Measurements from ENCODE around the gene KIR2DL4.
"Not testable (repeated sequence)": the region's sequence is repeated elsewhere in the genome, so short reads cannot be mapped to it uniquely, and the experiment has no call there.

The KIR2DL4 gene

DNA sequence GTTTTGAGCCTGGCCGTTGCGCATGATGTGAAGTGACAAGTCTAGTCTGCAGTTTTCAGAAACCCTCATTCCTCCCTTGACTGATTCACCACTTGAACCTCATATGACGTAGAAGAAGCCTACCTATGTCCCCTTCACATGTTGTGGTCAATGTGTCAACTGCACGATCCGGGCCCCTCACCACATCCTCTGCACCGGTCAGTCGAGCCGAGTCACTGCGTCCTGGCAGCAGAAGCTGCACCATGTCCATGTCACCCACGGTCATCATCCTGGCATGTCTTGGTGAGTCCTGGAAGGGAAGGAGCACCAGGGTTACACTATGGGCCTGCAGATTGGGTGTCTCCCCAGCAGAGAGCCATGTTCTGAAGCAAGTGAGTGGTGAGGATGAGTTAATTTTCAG is at the start of gene KIR2DL4:
TSS of gene KIR2DL4 (plus strand) at position 201 of the 400 bp plus-strand sequence. CDS start at position 243, 42 bp downstream.
- DNase-seq = peak; percentile 1

DNA sequence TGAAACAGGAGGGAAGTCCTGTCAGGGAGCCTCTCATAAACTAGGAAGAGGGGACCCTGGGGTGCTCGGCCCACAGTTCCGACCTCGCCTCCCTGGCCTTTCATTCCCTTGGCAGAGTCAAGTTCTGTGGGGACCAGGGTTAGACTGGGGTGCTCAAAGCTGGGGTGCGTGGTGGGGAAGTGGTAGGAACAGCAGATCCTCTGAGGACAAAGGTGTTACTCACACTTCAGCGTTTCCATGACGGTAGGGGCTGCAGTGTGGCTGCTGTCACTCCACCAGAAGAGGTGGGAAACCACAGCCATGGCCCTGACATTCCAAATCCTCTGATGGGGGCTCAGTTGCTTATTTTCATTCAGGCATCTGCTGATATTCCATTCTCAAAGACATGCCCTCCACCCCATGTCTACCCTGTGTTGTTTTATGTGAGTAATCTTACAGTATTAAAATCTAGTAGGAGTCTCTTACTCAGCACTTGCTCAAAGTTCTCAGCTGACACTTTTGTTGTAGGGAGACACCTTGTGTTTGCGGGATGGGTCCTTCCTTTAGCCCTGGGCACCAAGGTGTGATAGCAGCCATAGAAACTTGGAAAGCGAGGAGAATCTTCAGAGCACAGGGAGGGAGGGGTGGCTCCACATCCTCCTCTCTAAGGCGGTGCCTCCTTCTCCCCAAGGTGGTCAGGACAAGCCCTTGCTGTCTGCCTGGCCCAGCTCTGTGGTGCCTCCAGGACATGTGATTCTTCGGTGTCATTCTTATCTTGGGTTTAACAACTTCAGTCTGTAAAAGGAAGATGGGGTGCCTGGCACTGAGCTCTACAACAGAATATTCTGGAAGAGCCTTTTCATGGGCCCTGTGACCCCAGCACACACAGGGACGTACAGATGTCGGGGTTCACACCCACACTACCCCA is 47.0 kb upstream of the KIR2DL4 start:
- DNase-seq = not testable (repeated sequence)

DNA sequence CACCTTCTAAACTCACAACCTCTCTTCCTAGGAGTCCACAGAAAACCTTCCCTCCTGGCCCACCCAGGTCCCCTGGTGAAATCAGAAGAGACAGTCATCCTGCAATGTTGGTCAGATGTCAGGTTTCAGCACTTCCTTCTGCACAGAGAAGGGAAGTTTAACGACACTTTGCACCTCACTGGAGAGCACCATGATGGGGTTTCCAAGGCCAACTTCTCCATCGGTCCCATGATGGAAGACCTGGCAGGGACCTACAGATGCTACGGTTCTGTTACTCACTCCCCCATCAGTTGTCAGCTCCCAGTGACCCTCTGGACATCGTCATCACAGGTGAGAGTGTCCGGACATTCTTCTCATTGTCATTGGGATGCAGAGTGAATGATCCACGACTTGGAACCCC is 44.8 kb upstream of the KIR2DL4 start:
- DNase-seq = not testable (repeated sequence)

DNA sequence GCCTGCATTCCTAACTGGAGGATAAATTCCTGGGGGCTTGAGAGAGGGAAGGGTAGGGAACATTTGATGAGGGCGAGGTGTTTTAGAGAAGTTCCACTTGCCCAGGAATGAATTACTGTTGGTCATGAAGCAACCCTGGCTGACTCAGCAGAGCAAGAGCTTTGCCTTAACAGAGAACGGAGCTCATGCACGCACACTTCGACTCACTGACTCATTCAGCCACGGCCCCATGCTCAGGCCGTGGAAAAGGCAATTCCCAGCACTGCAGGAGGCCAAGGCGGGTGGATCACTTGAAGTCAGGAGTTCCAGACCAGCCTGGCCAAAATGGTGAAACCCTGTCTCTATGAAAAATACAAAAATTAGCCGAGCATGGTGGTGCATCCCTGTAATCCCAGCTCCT is 39.2 kb upstream of the KIR2DL4 start:
- not testable (repeated sequence) for DNase-seq

DNA sequence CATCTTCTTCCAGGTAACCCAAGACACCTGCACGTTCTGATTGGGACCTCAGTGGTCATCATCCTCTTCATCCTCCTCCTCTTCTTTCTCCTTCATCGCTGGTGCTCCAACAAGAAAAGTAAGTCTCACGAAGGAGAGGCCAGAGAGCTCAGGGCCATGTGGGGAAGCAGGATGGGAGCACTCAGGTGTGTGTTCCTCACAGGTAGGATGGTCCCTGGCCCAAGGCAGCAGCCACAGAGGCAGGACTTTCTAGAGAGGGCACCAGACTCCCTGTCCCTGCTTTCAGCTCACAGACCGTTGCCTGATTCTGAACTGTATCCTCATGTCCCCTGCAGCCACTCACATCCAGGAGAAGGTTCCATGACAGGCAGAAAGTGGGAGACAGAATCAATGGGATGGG is 36.9 kb upstream of the KIR2DL4 start:
- not testable (repeated sequence) for DNase-seq

DNA sequence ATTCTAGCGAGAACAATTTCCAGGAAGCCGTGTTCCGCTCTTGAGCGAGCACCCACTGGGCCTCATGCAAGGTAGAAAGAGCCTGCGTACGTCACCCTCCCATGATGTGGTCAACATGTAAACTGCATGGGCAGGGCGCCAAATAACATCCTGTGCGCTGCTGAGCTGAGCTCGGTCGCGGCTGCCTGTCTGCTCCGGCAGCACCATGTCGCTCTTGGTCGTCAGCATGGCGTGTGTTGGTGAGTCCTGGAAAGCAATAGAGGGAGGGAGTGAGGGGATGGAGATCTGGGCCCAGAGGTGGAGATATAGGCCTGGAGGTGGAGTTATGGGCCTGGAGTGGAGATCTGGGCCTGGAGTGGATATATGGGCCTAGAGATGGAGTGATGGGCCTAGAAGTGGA is 33.8 kb upstream of the KIR2DL4 start, which contains the start of gene KIR2DL1:
TSS of gene KIR2DL1 (plus strand) at position 148 of the 400 bp plus-strand sequence. CDS start at position 206, 58 bp downstream.
- DNase-seq = not testable (repeated sequence)

DNA sequence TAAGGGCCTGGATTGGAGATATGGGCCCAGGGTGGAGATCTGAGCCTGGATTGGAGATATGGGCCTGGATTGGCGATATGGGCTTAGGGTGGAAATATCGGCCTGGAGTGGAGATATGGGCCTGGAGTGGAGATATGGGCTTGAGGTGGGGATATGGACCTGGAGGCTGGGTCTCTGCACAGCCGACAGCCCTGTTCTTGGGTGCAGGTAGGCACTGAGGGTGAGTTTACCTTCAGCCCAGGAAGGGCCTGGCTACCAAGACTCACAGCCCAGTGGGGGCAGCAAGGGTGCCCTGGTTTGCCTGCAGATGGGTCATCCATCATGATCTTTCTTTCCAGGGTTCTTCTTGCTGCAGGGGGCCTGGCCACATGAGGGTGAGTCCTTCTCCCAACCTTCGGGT is 32.9 kb upstream of the KIR2DL4 start:
- not testable (repeated sequence) for DNase-seq

DNA sequence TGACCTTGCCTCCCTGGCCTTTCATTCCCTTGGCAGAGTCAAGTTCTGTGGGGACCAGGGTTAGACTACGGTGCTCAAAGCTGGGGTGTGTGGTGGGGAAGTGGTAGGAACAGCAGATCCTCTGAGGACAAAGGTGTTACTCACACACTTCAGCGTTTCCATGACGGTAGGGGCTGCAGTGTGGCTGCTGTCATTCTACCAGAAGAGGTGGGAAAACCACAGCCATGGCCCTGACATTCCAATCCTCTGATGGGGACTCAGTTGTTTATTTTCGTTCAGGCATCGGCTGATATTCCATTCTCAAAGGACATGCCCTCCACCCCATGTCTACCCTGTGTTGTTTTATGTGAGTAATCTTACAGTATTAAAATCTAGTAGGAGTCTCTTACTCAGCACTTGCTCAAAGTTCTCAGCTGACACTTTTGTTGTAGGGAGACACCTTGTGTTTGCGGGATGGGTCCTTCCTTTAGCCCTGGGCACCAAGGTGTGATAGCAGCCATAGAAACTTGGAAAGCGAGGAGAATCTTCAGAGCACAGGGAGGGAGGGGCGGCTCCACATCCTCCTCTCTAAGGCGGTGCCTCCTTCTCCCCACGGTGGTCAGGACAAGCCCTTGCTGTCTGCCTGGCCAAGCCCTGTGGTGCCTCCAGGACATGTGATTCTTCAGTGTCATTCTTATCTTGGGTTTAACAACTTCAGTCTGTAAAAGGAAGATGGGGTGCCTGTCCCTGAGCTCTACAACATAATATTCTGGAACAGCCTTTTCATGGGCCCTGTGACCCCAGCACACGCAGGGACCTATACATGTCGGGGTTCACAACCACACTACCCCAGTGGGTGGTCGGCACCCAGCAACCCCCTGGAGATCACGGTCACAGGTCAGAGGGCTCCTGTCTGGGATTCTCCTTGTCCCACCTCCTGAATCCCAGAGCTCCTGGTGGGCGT is 32.1 kb upstream of the KIR2DL4 start:
- DNase-seq = not testable (repeated sequence)

DNA sequence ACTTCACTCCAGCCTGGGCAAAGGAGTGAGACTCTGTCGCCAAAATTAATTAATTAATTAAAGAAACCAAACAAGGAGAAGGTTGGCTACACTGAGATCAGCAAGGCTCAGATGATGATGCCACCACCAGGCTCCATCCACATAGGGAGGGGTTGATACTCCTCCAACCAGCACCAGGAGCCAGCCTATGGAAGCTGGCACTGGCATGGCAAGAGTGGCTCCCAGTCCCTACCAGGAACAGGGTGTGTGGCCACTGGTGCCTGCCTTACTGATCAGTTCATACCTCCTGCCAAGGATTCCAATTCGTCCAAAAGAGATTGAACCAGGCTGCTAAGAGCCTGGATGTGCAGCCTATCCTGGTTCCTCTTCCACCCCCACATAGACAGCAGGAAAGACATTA is 30.7 kb upstream of the KIR2DL4 start:
- not testable (repeated sequence) for DNase-seq

DNA sequence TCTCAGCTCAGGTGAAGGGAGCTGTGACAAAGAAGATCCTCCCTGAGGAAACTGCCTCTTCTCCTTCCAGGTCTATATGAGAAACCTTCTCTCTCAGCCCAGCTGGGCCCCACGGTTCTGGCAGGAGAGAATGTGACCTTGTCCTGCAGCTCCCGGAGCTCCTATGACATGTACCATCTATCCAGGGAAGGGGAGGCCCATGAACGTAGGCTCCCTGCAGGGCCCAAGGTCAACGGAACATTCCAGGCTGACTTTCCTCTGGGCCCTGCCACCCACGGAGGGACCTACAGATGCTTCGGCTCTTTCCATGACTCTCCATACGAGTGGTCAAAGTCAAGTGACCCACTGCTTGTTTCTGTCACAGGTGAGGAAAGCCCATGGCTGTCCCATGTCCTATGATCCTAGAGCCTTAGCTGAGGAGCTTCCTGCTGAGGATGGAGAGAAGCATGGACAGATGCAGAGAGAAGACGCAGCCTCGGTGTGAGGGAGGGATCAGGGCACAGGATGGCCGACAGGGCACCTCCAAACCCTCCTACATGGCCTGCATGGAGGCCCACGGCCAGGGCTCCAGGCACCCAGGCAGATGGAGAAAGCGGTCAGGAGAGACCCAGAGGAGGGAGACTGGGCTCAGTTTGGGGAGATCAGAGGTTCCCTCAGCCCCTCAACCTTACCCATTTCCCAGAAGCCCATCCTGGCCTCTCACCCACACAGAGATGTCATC is 28.2 kb upstream of the KIR2DL4 start:
- not testable (repeated sequence) for DNase-seq

DNA sequence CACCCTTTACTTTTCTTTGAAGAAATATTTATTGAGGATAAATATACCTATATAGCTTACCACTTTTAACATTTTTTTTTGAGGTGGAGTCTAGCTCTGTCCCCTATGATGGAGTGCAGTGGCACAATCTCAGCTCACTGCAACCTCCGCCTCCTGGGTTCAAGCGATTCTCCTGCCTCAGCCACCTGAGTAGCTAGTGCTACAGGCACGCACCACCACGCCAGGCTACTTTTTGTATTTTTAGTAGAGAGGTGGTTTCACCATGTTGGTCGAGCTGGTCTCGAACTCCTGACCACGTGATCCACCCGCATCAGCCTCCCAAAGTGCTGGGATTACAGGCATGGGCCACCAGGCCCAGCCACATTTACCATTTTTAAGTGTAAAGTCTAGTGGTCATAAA is 27.6 kb upstream of the KIR2DL4 start:
- DNase-seq = not testable (repeated sequence)

DNA sequence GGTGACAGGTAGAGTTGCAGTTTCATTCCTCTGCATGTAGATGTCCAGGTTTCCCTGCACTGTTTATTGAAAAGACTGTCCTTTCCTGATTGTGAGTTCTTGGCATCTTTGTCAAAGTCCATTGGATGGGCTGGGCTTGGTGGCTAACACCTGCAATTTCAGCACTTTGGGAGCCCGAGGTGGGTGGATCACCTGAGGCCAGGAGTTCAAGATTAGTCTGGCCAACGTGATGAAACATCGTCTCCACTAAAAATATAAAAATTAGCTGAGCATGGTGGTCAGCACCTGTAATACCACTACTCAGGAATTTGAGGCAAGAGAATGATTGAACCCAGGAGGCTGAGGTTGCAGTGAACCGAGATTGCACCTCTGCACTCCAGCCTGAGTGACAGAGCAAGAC is 25.6 kb upstream of the KIR2DL4 start:
- not testable (repeated sequence) for DNase-seq

DNA sequence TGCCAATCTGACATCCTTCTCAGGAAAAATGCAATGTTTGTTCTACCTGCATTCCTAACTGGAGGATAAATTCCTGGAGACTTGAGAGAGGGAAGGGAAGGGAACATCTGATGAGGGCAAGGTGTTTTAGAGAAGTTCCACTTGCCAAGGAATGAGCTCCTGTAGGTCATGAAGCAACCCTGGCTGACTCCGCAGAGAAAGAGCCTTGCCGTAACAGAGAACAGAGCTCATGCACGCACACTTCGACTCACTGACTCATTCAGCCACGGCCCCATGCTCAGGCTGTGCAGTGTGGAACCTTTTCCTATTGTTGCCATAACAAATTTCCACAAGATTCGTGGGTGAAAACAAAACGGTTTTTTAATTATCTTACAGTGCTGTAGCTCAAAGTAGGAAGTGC is 24.5 kb upstream of the KIR2DL4 start:
- not testable (repeated sequence) for DNase-seq

DNA sequence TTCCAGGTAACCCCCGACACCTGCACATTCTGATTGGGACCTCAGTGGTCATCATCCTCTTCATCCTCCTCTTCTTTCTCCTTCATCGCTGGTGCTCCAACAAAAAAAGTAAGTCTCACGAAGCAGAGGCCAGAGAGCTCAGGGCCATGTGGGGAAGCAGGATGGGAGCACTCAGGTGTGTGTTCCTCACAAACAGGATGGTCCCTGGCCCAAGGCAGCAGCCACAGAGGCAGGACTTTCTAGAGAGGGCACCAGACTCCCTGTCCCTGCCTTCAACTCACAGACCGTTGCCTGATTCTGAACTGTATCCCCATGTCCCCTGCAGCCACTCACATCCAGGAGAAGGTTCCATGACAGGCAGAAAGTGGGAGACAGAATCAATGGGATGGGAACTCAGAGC is 20.5 kb upstream of the KIR2DL4 start:
- not testable (repeated sequence) for DNase-seq

DNA sequence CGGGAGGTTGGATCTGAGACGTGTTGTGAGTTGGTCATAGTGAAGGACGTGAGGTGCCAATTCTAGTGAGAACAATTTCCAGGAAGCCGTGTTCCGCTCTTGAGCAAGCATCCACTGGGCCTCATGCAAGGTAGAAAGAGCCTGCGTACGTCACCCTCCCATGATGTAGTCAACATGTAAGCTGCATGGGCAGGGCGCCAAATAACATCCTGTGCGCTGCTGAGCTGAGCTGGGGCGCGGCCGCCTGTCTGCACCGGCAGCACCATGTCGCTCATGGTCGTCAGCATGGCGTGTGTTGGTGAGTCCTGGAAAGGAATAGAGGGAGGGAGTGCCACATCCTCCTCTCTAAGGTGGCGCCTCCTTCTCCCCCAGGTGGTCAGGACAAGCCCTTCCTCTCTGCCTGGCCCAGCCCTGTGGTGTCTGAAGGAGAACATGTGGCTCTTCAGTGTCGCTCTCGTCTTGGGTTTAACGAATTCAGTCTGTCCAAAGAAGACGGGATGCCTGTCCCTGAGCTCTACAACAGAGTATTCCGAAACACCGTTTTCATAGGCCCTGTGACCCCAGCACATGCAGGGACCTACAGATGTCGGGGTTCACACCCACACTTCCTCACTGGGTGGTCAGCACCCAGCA is 17.2 kb upstream of the KIR2DL4 start:
- DNase-seq = not testable (repeated sequence)

DNA sequence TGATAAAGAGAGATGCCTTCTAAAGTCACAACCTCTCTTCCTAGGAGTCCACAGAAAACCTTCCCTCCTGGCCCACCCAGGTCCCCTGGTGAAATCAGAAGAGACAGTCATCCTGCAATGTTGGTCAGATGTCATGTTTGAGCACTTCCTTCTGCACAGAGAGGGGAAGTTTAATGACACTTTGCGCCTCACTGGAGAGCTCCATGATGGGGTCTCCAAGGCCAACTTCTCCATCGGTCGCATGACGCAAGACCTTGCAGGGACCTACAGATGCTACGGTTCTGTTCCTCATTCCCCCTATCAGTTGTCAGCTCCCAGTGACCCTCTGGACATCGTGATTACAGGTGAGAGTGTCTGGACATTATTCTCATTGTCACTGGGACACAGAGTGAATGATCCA is 15.3 kb upstream of the KIR2DL4 start:
- not testable (repeated sequence) for DNase-seq

DNA sequence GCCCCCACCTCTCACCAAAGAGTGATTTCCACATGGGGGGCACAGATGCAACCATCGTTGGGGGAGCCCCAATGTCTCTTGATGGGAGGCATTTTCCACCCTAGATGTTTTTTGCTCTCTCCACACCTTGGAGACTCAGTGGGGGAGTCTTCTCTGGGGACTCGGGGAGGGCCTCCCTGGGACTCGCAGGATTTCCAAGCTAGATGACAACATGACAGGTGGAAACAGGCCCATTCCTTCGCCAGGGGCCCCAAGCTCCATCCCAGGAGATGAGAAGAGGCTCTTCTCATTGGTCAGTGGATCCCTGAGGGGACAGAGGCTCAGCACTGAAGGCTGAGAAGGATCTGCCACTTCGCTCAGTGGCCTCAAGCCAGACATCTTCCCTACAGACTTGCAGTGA is 12.7 kb upstream of the KIR2DL4 start:
- DNase-seq = no peak

DNA sequence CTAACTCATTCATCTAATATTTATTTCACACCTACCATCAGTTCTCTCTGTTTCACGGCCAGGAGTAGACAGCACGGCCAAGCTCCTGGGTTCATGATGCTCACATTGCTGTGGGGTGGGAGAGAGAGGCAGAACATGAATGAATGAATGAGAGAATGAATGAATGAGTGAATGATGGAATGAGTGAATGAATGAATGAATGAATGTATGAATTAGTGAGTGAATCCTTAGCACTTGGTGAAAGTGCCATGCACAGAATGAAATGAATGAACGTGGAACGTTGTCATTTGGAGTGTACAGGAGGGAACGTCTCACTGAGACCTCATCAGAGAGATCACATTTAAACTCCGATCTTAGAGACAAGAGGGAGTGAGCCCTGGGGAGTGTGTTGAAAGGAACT is 11.9 kb upstream of the KIR2DL4 start:
- DNase-seq = no peak

DNA sequence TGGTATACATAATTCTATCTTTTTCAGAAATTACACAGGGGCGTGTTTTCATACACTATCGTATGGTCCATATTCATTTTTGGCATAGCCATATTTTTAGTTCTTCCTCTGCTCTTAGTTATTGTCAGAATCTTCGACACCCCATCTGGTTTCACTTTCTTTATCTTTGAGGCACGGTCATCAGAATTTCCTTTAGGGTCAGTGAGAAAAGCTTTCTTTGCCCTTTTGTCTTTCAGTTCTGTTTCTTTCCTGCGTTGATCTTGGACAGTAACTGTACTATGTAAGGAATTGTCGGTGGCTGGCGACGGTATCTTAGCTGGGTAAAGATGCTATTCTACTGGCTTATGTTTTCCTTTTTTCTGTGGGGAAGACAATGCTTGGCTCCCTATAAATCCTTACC is 10.6 kb upstream of the KIR2DL4 start:
- no peak for DNase-seq

DNA sequence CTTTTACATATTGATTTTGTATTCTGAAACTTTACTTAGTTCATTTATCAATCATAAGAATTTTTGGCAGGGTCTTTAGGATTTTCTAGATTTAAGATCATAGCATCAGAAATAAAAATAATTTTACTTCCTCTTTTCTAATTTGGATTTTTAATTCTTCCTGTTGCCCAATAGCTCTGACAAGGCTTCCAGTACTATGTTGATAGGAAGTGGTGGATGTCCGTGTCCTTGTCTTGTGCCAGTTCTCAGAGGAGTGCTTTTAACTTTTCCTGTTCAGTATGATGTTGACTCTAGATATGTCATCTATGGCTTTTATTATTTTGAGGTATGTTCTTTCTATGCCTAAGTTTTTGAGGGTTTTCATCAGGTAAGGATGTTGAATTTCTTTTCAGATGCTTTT is 7.7 kb upstream of the KIR2DL4 start:
- DNase-seq = no peak

DNA sequence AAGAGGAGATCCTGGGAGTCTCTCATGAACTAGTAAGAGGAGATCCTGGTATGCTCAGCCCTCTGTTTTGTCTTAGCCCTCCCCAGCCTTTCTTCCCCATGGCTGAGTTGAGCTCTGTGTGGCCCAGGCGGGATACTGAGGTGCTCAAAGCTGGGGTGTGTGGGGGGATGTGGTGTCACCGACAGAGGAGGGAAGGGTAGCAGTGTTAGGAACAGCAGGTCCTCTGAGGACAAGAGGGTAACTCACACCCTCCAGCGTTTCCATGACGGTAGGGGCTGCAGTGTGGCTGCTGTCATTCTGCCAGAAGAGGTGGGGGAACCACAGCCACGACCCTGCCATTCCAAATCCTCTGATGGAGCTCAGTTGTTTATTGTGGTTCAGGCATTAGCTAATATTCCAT is 691 bp downstream of the KIR2DL4 start:
- DNase-seq = no peak

DNA sequence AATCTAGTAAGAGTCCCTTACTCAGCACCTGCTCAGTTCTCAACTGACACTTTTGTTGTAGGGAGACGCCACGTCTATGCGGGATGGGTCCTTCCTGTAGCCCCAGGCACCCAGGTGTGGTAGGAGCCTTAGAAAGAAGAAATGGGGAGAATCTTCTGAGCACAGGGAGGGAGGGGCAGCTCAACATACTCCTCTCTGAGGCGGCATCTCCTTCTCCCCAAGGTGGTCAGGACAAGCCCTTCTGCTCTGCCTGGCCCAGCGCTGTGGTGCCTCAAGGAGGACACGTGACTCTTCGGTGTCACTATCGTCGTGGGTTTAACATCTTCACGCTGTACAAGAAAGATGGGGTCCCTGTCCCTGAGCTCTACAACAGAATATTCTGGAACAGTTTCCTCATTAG is 1.2 kb downstream of the KIR2DL4 start:
- no peak for DNase-seq

All from activated CD4-positive, alpha-beta T cell treated with anti-CD3 and anti-CD28 coated beads, Interleukin-2, amount 50 U/mL, for 16 hours (primary cell).